Measurements from ENCODE around the gene ANTXR1. TPM values are rescaled to one million over a fixed set of nuclear protein-coding genes. Genes with fewer than 3 reads are reported as not detected.

ANTXR1 gene
- total RNA-seq, 1 donor from 2014 or later, result 73.4 TPM

- H3K4me3 Mint-ChIP-seq (ENCODE audit: low read depth), result no peak overlapping the region
- no peaks in the 10 kb centered on the region for H3K27me3 Mint-ChIP-seq
- H3K27ac Mint-ChIP-seq, result peak overlapping the region; percentile 5
- no peaks in the 10 kb centered on the region for H3K9me3 Mint-ChIP-seq (ENCODE audit: low read depth)
- no peaks in the 10 kb centered on the region for H3K36me3 Mint-ChIP-seq (ENCODE audit: insufficient read depth)
- peaks cover 7% of the 10 kb centered on the region for H3K4me1 Mint-ChIP-seq (ENCODE audit: low read depth)
- TF ChIP-seq CTCF (IDR thresholded peaks at IDR 0.05; ENCODE audit: unreplicated experiment), result no peak
- no peak for DNase-seq (ENCODE audit: low spot score, unreplicated experiment)
Measured at GRCh38 chr2:69033461-69034095, 20.6 kb downstream of the ANTXR1 start.

GRCh38 chr2:69034122-69034521 is 21.1 kb downstream of the ANTXR1 start:
- no peak for TF ChIP-seq CTCF (IDR thresholded peaks at IDR 0.05; ENCODE audit: unreplicated experiment)
- Mint-ChIP-seq H3K36me3 (ENCODE audit: insufficient read depth) (no peaks in the 10 kb centered on the region), H3K9me3 (ENCODE audit: low read depth) (no peaks in the 10 kb centered on the region), H3K4me1 (ENCODE audit: low read depth) (peaks cover 7% of the 10 kb centered on the region), H3K27ac (no peak overlapping the region), H3K27me3 (no peaks in the 10 kb centered on the region), H3K4me3 (ENCODE audit: low read depth) (no peak overlapping the region)
- no peak for DNase-seq (ENCODE audit: low spot score, unreplicated experiment)

- no peaks in the 10 kb centered on the region for H3K9me3 Mint-ChIP-seq (ENCODE audit: low read depth)
- no peak overlapping the region for H3K4me3 Mint-ChIP-seq (ENCODE audit: low read depth)
- H3K36me3 Mint-ChIP-seq (ENCODE audit: insufficient read depth), result no peaks in the 10 kb centered on the region
- H3K4me1 Mint-ChIP-seq (ENCODE audit: low read depth), result peaks cover 10% of the 10 kb centered on the region
- H3K27ac Mint-ChIP-seq, result no peak overlapping the region
- no peaks in the 10 kb centered on the region for H3K27me3 Mint-ChIP-seq
- no peak for TF ChIP-seq CTCF (IDR thresholded peaks at IDR 0.05; ENCODE audit: unreplicated experiment)
- DNase-seq (ENCODE audit: low spot score, unreplicated experiment), result no peak
Measured at GRCh38 chr2:69034845-69035244, 21.9 kb downstream of the ANTXR1 start.

GRCh38 chr2:69036926-69037325 is 23.9 kb downstream of the ANTXR1 start:
- no peak overlapping the region for H3K27ac Mint-ChIP-seq
- no peaks in the 10 kb centered on the region for H3K9me3 Mint-ChIP-seq (ENCODE audit: low read depth)
- H3K4me3 Mint-ChIP-seq (ENCODE audit: low read depth), result no peak overlapping the region
- peaks cover 3% of the 10 kb centered on the region for H3K36me3 Mint-ChIP-seq (ENCODE audit: insufficient read depth)
- no peak for TF ChIP-seq CTCF (IDR thresholded peaks at IDR 0.05; ENCODE audit: unreplicated experiment)
- H3K4me1 Mint-ChIP-seq (ENCODE audit: low read depth), result peaks cover 7% of the 10 kb centered on the region
- no peak for DNase-seq (ENCODE audit: low spot score, unreplicated experiment)
- H3K27me3 Mint-ChIP-seq, result no peaks in the 10 kb centered on the region

- H3K27ac Mint-ChIP-seq, result no peak overlapping the region
- no peak for TF ChIP-seq CTCF (IDR thresholded peaks at IDR 0.05; ENCODE audit: unreplicated experiment)
- H3K4me3 Mint-ChIP-seq (ENCODE audit: low read depth), result no peak overlapping the region
- H3K9me3 Mint-ChIP-seq (ENCODE audit: low read depth), result no peaks in the 10 kb centered on the region
- no peaks in the 10 kb centered on the region for H3K27me3 Mint-ChIP-seq
- H3K36me3 Mint-ChIP-seq (ENCODE audit: insufficient read depth), result peaks cover 14% of the 10 kb centered on the region
- DNase-seq (ENCODE audit: low spot score, unreplicated experiment), result no peak
- H3K4me1 Mint-ChIP-seq (ENCODE audit: low read depth), result peaks cover 13% of the 10 kb centered on the region
Measured at GRCh38 chr2:69041214-69041613, 28.2 kb downstream of the ANTXR1 start.

Data from progenitor cell of endocrine pancreas (in vitro differentiated cells).